HFFc6 (cell line): ENCODE results near the gene STAB2. TPM values are rescaled to one million over a fixed set of nuclear protein-coding genes. Genes with fewer than 3 reads are reported as not detected.
A peak's percentile ranks its signal among the peaks of the same experiment; 100 is the strongest.
"Not testable (repeated sequence)": the region's sequence is repeated elsewhere in the genome, so short reads cannot be mapped to it uniquely, and the experiment has no call there.

Source experiments
- DNase-seq: peaks from one replicate; pipeline ENCODE4 v3.0.0-alpha.2; 2018
- H3K27ac Mint-ChIP-seq: 2 replicates; pipeline ENCODE4 v1.8.0; 2020; ENCODE audit warnings: mild to moderate bottlenecking, mixed read lengths
- H3K27me3 Mint-ChIP-seq: 2 replicates; pipeline ENCODE4 v1.8.0; 2021; ENCODE audit warnings: mild to moderate bottlenecking, moderate library complexity, mixed read lengths; ENCODE audit not compliant: insufficient read depth
- H3K36me3 Mint-ChIP-seq: 2 replicates; pipeline ENCODE4 v1.8.0; 2021; ENCODE audit warnings: low read depth, mixed read lengths
- H3K4me1 Mint-ChIP-seq: 2 replicates; pipeline ENCODE4 v1.8.0; 2020; ENCODE audit warnings: low read depth, mixed read lengths
- H3K4me3 Mint-ChIP-seq: 2 replicates; pipeline ENCODE4 v1.8.0; 2020; ENCODE audit warnings: mild to moderate bottlenecking, moderate library complexity, mixed read lengths
- H3K9me3 Mint-ChIP-seq: 2 replicates; pipeline ENCODE4 v1.8.0; 2020; ENCODE audit warnings: mild to moderate bottlenecking, mixed read lengths
- total RNA-seq, 6 experiments: library from RNA; stranded (reverse); fragmentation: NEBNext Ultra II Directional; extraction: Animal tissue kit (Norgen Biotek cat#: 25700); gene quantifications; 2 replicates in 1 of 6; 3 replicates in 5 of 6; pipeline ENCODE4 v1.2.3, GENCODE V29; 2021
- TF ChIP-seq, protein P1 (sequence below): fragments of 200-600 bp; sonication (generic); IDR thresholded peaks from 2 replicates; pipeline ENCODE4 v1.5.0; 2021; ENCODE audit warnings: antibody characterized with exemption, mild to moderate bottlenecking

The STAB2 gene
- total RNA-seq, 6 experiments from 2014 or later = not detected

- DNase-seq = no peak
- Mint-ChIP-seq H3K9me3 (no peaks in the 10 kb centered on the region), H3K27me3 (no peaks in the 10 kb centered on the region; the same call in 1 of the 2 replicates), H3K36me3 (peaks cover 46% of the 10 kb centered on the region), H3K27ac (peak overlapping the region; percentile 93; the same call in 1 of the 2 replicates), H3K4me1 (peaks cover 65% of the 10 kb centered on the region), H3K4me3 (no peak overlapping the region)
- TF ChIP-seq, protein P1, sequence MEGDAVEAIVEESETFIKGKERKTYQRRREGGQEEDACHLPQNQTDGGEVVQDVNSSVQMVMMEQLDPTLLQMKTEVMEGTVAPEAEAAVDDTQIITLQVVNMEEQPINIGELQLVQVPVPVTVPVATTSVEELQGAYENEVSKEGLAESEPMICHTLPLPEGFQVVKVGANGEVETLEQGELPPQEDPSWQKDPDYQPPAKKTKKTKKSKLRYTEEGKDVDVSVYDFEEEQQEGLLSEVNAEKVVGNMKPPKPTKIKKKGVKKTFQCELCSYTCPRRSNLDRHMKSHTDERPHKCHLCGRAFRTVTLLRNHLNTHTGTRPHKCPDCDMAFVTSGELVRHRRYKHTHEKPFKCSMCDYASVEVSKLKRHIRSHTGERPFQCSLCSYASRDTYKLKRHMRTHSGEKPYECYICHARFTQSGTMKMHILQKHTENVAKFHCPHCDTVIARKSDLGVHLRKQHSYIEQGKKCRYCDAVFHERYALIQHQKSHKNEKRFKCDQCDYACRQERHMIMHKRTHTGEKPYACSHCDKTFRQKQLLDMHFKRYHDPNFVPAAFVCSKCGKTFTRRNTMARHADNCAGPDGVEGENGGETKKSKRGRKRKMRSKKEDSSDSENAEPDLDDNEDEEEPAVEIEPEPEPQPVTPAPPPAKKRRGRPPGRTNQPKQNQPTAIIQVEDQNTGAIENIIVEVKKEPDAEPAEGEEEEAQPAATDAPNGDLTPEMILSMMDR = no peak
Measured at GRCh38 chr12:103806803-103807202, 219.7 kb downstream of the STAB2 start.

DNA sequence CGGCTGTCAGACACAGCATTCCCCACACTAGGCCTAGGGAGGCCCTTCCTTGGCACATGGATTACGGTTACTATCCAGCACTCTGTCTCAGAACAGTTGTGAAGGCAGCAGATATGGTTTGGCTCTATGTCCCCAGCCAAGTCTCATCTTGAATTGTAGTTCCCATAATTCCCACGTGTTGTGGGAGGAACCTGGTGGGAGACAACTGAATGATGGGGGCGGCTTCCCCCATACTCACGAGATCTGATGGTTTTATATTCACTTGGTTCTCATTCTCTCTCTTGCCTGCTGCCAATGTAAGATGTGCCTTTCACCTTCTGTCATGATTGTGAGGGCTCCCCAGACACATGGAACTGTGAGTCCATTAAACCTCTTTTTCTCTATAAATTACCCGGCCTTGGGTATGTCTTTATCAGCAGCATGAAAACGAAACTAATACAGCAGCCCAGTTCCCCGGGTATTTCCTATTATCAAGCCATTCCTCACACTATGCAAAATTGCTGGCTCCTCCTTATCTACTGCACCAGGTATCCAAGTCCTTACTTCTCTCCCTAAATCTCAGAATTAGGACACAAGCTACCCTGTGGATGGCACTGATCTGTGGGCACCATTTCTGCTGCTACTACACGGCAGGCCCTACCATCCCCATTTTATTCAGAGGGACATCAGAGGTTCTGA, 220.6 kb downstream of the STAB2 start:
- Mint-ChIP-seq H3K36me3 (peaks cover 42% of the 10 kb centered on the region), H3K27ac (no peak overlapping the region), H3K27me3 (no peaks in the 10 kb centered on the region), H3K4me3 (no peak overlapping the region), H3K4me1 (peaks cover 57% of the 10 kb centered on the region), H3K9me3 (no peaks in the 10 kb centered on the region)
- DNase-seq = no peak
- TF ChIP-seq, protein P1 = no peak

DNA sequence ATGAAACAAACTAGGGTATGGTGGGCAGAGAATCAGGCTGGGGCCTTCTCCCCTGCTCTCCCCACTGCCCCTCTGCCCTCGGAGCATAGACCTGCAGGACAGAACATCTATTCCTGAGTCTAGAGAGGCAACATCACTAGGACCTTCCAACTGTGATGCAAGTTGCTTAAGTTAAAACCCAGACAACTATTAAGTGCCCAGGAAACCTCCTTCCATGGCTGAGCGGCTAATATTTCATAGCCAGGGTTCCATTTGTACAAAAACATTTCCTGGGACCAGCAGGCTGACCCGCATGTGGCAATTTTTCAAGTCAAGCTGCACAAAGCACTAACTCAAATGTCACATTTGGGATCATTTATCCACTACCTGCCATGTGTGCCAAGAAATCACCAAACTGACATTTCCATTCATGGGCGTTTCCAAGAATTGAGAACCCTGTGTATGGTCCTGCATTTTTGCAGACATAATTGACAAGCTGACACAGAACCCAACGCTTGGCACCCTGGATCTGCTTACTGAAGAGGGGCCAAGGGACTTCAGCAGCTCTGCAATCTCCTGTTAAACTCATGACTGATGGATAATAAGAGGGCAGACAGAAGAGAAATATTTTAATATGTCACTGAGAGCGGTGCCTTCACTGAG, 221.3 kb downstream of the STAB2 start:
- no peak overlapping the region for H3K4me3 Mint-ChIP-seq
- H3K27ac Mint-ChIP-seq = no peak overlapping the region
- TF ChIP-seq, protein P1 = no peak
- DNase-seq = no peak
- H3K9me3 Mint-ChIP-seq = no peaks in the 10 kb centered on the region
- H3K27me3 Mint-ChIP-seq = no peaks in the 10 kb centered on the region
- peaks cover 51% of the 10 kb centered on the region for H3K4me1 Mint-ChIP-seq
- peaks cover 42% of the 10 kb centered on the region for H3K36me3 Mint-ChIP-seq

GRCh38 chr12:103809154-103809553, 222.1 kb downstream of the STAB2 start:
- Mint-ChIP-seq H3K9me3 (no peaks in the 10 kb centered on the region), H3K36me3 (peaks cover 42% of the 10 kb centered on the region), H3K27me3 (no peaks in the 10 kb centered on the region), H3K4me3 (no peak overlapping the region), H3K27ac (no peak overlapping the region), H3K4me1 (peaks cover 46% of the 10 kb centered on the region)
- DNase-seq = no peak
- TF ChIP-seq, protein P1 = no peak

DNA sequence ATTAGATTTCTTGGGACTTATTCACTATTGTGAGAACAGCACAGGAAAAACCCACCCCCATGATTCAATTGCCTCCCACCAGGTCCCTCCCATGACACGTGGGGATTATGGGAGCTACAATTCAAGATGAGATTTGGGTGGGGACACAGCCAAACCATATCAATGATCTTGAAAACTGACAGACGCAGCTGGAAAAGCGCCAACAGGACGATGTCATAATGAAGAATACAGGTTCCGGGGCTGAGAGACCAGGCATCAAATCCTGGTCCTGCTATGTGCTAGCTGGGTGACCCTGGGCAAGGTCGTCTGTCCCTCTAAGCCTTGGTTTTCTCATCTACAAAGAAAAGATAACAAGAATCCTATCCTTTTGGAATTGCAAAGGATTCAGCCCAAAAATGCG, 222.6 kb downstream of the STAB2 start:
- DNase-seq, H3K27ac Mint-ChIP-seq, H3K4me3 Mint-ChIP-seq, H3K27me3 Mint-ChIP-seq, H3K9me3 Mint-ChIP-seq: not testable (repeated sequence)
- Mint-ChIP-seq H3K36me3 (peaks cover 43% of the 10 kb centered on the region), H3K4me1 (peaks cover 46% of the 10 kb centered on the region)

- TF ChIP-seq, protein P1 = no peak
- Mint-ChIP-seq H3K27ac (no peak overlapping the region), H3K4me3 (no peak overlapping the region), H3K4me1 (peaks cover 45% of the 10 kb centered on the region), H3K27me3 (no peaks in the 10 kb centered on the region), H3K36me3 (peaks cover 46% of the 10 kb centered on the region), H3K9me3 (no peaks in the 10 kb centered on the region)
- no peak for DNase-seq
Measured at GRCh38 chr12:103810111-103810510, 223.0 kb downstream of the STAB2 start.
